Measurements from ENCODE around the gene CLCN6. TPM values are rescaled to one million over a fixed set of nuclear protein-coding genes. Genes with fewer than 3 reads are reported as not detected.
A peak's percentile ranks its signal among the peaks of the same experiment; 100 is the strongest.

CLCN6 gene
- total and polyA plus RNA-seq, 4 donors, result 16.5 to 49.3 (median 27.0) TPM

DNA sequence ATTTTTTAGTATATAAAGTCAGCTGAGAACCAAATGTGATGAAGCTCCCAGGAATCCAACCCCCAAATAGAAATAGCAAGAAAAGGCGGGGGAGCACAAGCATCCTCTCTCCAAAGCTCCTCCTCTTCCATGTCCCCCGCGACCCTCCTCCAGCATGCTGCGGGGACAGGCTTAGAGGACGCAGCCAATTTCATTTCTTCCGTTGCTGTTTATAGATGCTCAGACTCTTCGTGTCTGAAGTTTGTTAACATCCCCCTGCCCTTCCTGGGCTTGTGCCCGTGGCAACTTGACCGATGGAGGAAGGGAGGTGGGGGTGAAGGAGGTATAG, 42.3 kb downstream of the CLCN6 start:
- H3K27ac ChIP-seq (ENCODE audit: low read depth, low read length), result no peak overlapping the region
- H3K36me3 ChIP-seq (ENCODE audit: control insufficient read depth, insufficient read depth, low read length), result peaks cover 41% of the 10 kb centered on the region
- DNase-seq (ENCODE audit: low read depth in 4 of 6, low spot score in 6 of 6), result no peak
- peaks cover 18% of the 10 kb centered on the region for H3K4me1 ChIP-seq (ENCODE audit: control insufficient read depth, insufficient read depth, low read length)
- H3K27me3 ChIP-seq (ENCODE audit: control insufficient read depth, insufficient read depth, low read length), result no peaks in the 10 kb centered on the region
- H3K9me3 ChIP-seq (ENCODE audit: control insufficient read depth, insufficient read depth, low read length), result no peaks in the 10 kb centered on the region
- 66% methylated on average over 4 of the region's 9 CpGs for WGBS (ENCODE audit: insufficient coverage)
- H3K4me3 ChIP-seq (ENCODE audit: low read depth, low read length), result no peak overlapping the region

DNA sequence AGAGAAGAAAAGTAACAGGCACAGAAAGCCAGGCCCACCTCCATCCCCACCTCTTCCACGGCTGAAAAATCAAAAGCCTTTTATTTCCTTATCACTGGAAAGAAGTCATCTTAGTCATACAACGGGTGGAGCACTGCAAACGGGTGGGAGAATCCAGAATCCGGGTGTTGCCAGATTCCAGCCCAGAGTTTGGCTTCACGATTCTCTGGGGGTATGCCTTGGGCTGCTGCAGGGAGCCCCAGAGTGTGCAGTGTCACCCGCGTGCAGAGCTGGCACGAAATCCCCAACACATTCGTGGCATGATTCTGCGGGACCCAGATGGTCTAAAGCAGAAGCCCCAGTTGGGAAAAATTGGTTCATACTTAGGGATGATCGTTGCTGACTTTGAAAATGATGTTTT, 44.2 kb downstream of the CLCN6 start:
- no peaks in the 10 kb centered on the region for H3K27me3 ChIP-seq (ENCODE audit: control insufficient read depth, insufficient read depth, low read length)
- H3K27ac ChIP-seq (ENCODE audit: low read depth, low read length), result no peak overlapping the region
- H3K36me3 ChIP-seq (ENCODE audit: control insufficient read depth, insufficient read depth, low read length), result peaks cover 26% of the 10 kb centered on the region
- DNase-seq (ENCODE audit: low read depth in 4 of 6, low spot score in 6 of 6), result peak in 1 of 6 donors; percentile 54
- H3K4me3 ChIP-seq (ENCODE audit: low read depth, low read length), result no peak overlapping the region
- H3K4me1 ChIP-seq (ENCODE audit: control insufficient read depth, insufficient read depth, low read length), result peaks cover 18% of the 10 kb centered on the region
- no peaks in the 10 kb centered on the region for H3K9me3 ChIP-seq (ENCODE audit: control insufficient read depth, insufficient read depth, low read length)
- 57% methylated on average over 10 of the region's 11 CpGs for WGBS (ENCODE audit: insufficient coverage)

DNA sequence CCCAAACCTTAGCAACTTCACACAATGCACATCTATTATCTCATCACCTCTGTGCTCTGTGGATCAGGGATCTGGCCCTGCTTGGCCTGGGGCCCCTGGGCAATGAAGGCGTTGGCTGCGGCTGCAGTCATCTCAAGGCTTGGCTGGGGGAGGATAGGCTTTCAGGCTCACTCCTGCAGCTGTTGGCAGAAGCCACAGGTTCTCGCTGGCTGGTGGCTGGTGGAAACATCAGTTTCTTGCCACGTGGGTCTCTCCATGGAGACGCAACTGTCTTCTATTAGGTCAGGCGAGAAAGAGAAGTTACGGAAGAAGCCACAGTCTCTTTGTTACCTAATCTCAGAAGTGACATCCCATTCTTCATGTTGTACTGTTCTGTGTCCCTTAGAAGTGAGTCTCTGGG, 45.2 kb downstream of the CLCN6 start:
- 64% methylated on average over 5 of the region's 7 CpGs for WGBS (ENCODE audit: insufficient coverage)
- Histone ChIP-seq H3K27me3 (ENCODE audit: control insufficient read depth, insufficient read depth, low read length) (no peaks in the 10 kb centered on the region), H3K4me3 (ENCODE audit: low read depth, low read length) (no peak overlapping the region), H3K36me3 (ENCODE audit: control insufficient read depth, insufficient read depth, low read length) (peaks cover 20% of the 10 kb centered on the region), H3K9me3 (ENCODE audit: control insufficient read depth, insufficient read depth, low read length) (no peaks in the 10 kb centered on the region), H3K4me1 (ENCODE audit: control insufficient read depth, insufficient read depth, low read length) (peaks cover 18% of the 10 kb centered on the region), H3K27ac (ENCODE audit: low read depth, low read length) (no peak overlapping the region)
- no peak for DNase-seq (ENCODE audit: low read depth in 4 of 6, low spot score in 6 of 6)

DNA sequence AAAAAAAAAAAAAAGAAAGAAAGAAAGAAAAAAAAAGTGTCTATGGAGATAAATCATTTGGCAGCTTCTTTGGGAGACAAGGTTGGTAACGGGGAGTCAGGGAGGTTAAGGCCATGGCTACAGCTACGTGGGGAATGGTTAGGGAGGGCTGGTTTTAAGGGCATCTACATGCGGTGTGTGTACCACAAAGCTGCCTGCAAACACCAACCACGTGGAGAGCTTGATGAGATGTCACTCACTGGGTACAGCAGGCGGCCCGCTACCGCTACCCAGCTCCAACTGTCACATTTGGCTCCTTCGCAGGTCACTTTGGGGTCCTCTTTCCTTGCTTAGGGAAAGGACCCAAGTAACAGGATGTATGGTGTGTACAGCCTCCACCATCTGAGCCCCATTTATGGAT, 48.5 kb downstream of the CLCN6 start:
- no peak for DNase-seq (ENCODE audit: low read depth in 4 of 6, low spot score in 6 of 6)
- 24% methylated on average over 3 of the region's 8 CpGs for WGBS (ENCODE audit: insufficient coverage)
- Histone ChIP-seq H3K36me3 (ENCODE audit: control insufficient read depth, insufficient read depth, low read length) (no peaks in the 10 kb centered on the region), H3K9me3 (ENCODE audit: control insufficient read depth, insufficient read depth, low read length) (no peaks in the 10 kb centered on the region), H3K4me1 (ENCODE audit: control insufficient read depth, insufficient read depth, low read length) (peaks cover 9% of the 10 kb centered on the region), H3K27me3 (ENCODE audit: control insufficient read depth, insufficient read depth, low read length) (peaks cover 16% of the 10 kb centered on the region), H3K4me3 (ENCODE audit: low read depth, low read length) (no peak overlapping the region), H3K27ac (ENCODE audit: low read depth, low read length) (no peak overlapping the region)

DNA sequence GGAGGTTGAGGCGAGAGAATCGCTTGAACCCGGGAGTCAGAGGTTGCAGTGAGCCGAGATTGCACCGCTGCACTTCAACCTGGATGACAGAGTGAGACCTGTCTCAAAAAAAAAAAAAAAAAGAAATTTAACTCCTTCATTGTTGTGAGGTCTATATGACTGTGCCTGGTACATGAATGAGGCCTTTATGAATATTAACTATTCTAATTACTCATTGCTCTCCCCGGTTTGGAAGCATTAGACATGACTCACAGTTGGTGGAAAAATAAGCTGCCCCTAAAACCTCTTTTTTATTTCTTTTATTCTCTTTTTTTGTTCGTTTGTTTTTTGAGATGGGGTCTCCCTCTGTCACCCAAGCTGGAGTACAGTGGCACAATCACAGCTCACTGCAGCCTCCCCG, 49.4 kb downstream of the CLCN6 start:
- no CpG with 5 or more reads among the region's 8 CpGs for WGBS (ENCODE audit: insufficient coverage)

DNA sequence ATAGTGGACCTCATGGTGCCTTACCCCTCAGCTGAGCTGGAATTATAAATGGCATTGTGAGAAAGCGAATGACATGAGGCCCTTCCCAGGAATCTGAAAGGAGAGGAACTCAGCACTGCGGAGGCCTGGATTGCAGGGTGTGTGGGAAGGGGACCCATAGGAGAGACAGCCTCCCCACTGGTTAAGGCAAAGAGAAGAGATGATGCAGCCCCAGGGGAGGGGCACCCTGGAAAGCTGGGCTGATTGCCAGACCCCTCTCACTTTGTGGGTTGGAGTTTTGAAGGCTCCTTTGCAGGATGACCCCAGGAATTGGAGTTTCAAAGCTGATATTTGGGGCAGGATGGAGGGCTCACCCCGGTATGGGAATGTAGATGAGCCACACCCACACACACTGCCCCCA, 50.7 kb downstream of the CLCN6 start:
- Histone ChIP-seq H3K9me3 (ENCODE audit: control insufficient read depth, insufficient read depth, low read length) (no peaks in the 10 kb centered on the region), H3K27ac (ENCODE audit: low read depth, low read length) (no peak overlapping the region), H3K4me3 (ENCODE audit: low read depth, low read length) (no peak overlapping the region), H3K4me1 (ENCODE audit: control insufficient read depth, insufficient read depth, low read length) (peaks cover 9% of the 10 kb centered on the region), H3K27me3 (ENCODE audit: control insufficient read depth, insufficient read depth, low read length) (peaks cover 30% of the 10 kb centered on the region), H3K36me3 (ENCODE audit: control insufficient read depth, insufficient read depth, low read length) (no peaks in the 10 kb centered on the region)
- no peak for DNase-seq (ENCODE audit: low read depth in 4 of 6, low spot score in 6 of 6)
- 70% methylated on average over 2 of the region's 3 CpGs for WGBS (ENCODE audit: insufficient coverage)

More for the DNA sequence above, 49.4 kb downstream of the CLCN6 start:
- Histone ChIP-seq H3K27me3 (ENCODE audit: control insufficient read depth, insufficient read depth, low read length) (peaks cover 24% of the 10 kb centered on the region), H3K9me3 (ENCODE audit: control insufficient read depth, insufficient read depth, low read length) (no peaks in the 10 kb centered on the region), H3K4me1 (ENCODE audit: control insufficient read depth, insufficient read depth, low read length) (peaks cover 9% of the 10 kb centered on the region), H3K36me3 (ENCODE audit: control insufficient read depth, insufficient read depth, low read length) (no peaks in the 10 kb centered on the region), H3K27ac (ENCODE audit: low read depth, low read length) (no peak overlapping the region), H3K4me3 (ENCODE audit: low read depth, low read length) (no peak overlapping the region)
- no peak for DNase-seq (ENCODE audit: low read depth in 4 of 6, low spot score in 6 of 6)

DNA sequence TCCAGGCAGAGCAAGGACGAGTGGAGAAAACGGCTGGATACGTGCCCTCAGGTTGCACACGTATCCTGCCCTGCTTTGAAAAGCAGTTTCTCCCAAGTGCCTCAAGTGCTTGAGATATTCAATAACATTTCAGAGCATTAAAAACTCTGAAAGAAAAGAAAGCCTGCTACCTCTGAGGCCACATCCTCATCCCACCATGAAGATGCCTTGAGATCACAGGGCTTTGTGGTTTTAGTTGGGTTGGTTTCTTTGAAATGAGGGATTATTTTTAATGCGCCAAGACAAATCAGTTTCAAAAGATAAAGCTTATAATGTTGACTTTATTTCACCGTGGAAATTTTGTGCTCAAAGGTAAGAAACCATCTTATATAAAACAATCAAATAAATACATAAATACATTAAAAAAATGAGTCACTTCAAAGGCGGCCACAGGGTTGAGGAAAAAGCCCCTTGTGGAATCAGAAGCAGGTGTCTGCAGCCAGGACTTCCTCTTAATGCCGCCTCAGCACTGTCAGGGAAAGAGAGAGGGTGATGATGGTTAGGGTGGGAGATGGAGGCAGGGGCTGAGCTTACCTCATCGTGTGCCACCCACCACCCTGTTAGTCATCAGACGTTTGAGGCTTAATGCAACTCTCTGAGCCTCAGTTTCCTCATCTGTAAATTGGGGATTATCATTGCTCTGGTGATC, 51.3 kb downstream of the CLCN6 start:
- Histone ChIP-seq H3K9me3 (ENCODE audit: control insufficient read depth, insufficient read depth, low read length) (no peaks in the 10 kb centered on the region), H3K27ac (ENCODE audit: low read depth, low read length) (no peak overlapping the region), H3K36me3 (ENCODE audit: control insufficient read depth, insufficient read depth, low read length) (no peaks in the 10 kb centered on the region), H3K4me3 (ENCODE audit: low read depth, low read length) (no peak overlapping the region), H3K4me1 (ENCODE audit: control insufficient read depth, insufficient read depth, low read length) (peaks cover 9% of the 10 kb centered on the region), H3K27me3 (ENCODE audit: control insufficient read depth, insufficient read depth, low read length) (peaks cover 30% of the 10 kb centered on the region)
- 40% methylated on average over 3 of the region's 10 CpGs for WGBS (ENCODE audit: insufficient coverage)
- no peak for DNase-seq (ENCODE audit: low read depth in 4 of 6, low spot score in 6 of 6)

DNA sequence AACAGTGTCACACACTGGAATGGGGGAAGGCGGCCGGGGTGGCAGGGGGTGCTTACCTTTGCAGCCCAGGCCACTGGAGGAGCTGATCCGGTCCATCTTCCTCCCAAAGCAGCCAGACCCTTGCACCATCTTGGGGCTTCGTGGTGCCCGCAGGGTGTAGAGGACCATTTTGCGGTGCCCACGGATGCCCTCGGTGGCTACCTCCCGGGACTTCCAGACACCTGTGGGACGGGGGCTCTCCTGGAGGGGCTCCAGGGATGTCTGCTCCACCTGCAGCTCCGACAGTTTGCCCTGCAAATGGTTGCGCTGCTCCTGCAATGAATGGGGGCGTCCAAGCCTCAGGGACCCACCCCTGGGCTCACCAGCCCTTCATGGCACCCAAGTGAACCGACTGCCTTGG, 52.2 kb downstream of the CLCN6 start:
- Histone ChIP-seq H3K27ac (ENCODE audit: low read depth, low read length) (no peak overlapping the region), H3K4me3 (ENCODE audit: low read depth, low read length) (no peak overlapping the region), H3K27me3 (ENCODE audit: control insufficient read depth, insufficient read depth, low read length) (peaks cover 34% of the 10 kb centered on the region), H3K9me3 (ENCODE audit: control insufficient read depth, insufficient read depth, low read length) (no peaks in the 10 kb centered on the region), H3K36me3 (ENCODE audit: control insufficient read depth, insufficient read depth, low read length) (no peaks in the 10 kb centered on the region), H3K4me1 (ENCODE audit: control insufficient read depth, insufficient read depth, low read length) (peaks cover 9% of the 10 kb centered on the region)
- WGBS (ENCODE audit: insufficient coverage), result 82% methylated on average over 14 of the region's 14 CpGs
- no peak for DNase-seq (ENCODE audit: low read depth in 4 of 6, low spot score in 6 of 6)

DNA sequence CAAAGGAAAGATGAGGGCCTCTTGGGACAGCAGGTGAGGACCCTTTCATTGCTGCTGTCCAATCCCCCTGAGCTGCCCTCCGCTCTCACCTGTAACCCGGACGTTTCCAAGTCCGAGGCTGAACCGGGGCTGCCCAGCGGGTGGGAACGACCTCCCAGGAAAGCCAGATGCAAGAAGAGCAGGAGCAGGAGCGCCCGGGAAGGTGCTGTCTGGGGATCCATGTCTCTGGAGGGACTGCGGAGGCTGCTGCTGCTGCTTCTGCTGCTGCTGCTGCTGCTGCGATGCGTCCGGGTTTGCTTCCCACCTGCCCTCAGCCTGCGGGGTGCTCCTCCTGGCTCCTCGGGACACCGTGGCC, 52.6 kb downstream of the CLCN6 start, which contains the start of gene NPPB:
NPPB (minus strand) TSS at position 333 of the 355 bp plus-strand sequence; CDS start at position 221, 112 bp downstream.
- Histone ChIP-seq H3K9me3 (ENCODE audit: control insufficient read depth, insufficient read depth, low read length) (no peaks in the 10 kb centered on the region), H3K27me3 (ENCODE audit: control insufficient read depth, insufficient read depth, low read length) (peaks cover 34% of the 10 kb centered on the region), H3K4me1 (ENCODE audit: control insufficient read depth, insufficient read depth, low read length) (peaks cover 9% of the 10 kb centered on the region), H3K27ac (ENCODE audit: low read depth, low read length) (no peak within 1 kb of the TSS), H3K36me3 (ENCODE audit: control insufficient read depth, insufficient read depth, low read length) (no peaks in the 10 kb centered on the region), H3K4me3 (ENCODE audit: low read depth, low read length) (no peak within 1 kb of the TSS)
- DNase-seq (ENCODE audit: low read depth in 4 of 6, low spot score in 6 of 6), result no peak
- 20% methylated on average over 16 of the region's 16 CpGs for WGBS (ENCODE audit: insufficient coverage)

Measured in spinal cord (tissue), 10 donors.